Measurements from ENCODE around the gene SNX5.

Gene SNX5

GRCh38 chr20:17968366-17969277 is at the start of gene SNX5, which contains the start of gene MGME1:
Gene SNX5 (minus strand): TSS chr20:17968794. CDS start chr20:17968425, 369 bp downstream.
Gene MGME1 (plus strand): TSS chr20:17969018. CDS start chr20:17969860, 842 bp downstream.
- peak; percentile 98 to 99 for DNase-seq

- no peak for DNase-seq
These were observed 49.5 kb upstream of the SNX5 start for GRCh38 chr20:18018100-18018499.

- DNase-seq = no peak
These were observed 48.2 kb upstream of the SNX5 start for GRCh38 chr20:18016772-18017171.

DNA sequence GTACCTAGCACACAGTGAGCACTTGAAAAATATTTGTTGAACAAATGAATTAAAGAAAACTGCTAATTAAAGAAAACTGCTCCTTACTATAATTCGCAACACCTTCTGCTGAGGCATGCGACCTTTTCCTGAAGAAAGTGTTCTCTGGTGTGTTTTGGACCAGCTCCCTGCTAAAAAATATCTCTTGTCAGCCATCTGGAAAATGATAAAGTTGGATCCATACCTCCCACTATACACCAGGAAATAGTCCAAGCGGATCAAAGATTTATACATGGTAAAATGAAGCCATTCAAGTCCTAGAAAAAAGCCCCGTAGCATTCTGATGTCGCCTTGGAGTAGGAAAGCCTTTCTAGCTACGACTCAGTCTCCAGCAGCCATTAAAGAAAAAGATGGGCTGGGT is 45.8 kb upstream of the SNX5 start:
- DNase-seq = no peak

DNA sequence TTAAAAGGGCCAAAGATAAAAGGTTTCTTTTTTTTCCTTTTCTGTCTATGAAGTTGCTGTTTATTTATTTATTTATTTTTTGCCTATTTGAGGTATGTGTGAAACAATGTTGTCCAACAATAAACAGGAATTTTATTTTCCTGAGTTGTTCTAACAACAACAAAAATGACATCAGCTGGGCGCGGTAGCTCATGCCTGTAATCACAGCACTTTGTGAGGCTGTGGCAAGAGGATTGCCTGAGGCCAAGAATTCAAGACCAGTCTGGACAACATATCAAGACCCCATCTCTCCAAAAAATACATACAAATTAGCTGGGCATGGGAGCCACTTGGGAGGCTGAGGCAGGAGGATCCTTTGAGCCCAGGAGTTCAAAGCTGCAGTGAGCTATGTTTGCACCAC is 44.3 kb upstream of the SNX5 start:
- no peak for DNase-seq

DNA sequence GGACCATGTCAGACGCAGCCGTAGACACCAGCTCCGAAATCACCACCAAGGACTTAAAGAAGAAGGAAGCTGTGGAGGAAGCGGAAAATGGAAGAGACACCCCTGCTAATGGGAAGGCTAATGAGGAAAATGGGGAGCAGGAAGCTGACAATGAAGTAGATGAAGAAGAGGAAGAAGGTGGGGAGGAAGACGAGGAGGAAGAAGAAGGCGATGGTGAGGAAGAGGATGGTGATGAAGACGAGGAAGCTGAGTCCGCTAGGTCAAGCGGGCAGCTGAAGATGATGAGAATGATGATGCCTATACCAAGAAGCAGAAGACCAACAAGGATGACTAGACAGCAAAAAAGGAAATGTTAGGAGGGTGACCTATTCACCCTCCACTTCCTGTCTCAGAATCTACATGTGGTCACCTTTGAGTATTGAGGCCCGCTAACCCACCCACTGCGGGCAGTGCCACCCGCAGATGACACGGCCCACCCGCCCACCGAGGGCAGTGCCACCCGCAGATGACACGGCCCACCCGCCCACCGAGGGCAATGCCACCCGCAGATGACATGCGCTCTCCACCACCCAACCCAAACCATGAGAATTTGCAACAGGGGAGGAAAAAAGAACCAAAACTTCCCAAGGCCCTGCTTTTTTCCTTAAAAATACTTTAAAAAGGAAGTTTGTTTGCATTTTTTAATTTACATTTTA is 43.5 kb upstream of the SNX5 start:
- DNase-seq = no peak

DNA sequence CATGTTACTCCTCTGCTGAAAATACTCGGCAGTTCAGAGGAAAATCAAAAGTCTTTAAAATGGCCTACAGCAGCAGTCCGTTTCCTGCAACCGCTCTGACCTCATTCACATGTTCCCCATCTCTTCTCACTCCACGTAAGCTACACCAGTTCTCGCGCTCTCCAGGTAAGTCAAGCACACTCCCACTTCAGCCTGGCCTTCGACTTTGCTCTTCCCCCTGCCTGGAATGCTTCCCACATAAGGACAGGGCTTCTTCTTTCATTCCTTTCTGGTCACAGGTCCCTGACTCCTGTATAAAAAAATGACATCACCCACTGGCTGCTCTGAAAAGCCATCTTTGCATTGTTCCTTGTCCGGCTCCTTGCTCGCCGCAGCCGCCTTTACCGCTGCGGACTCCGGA is 42.9 kb upstream of the SNX5 start:
- no peak for DNase-seq

DNA sequence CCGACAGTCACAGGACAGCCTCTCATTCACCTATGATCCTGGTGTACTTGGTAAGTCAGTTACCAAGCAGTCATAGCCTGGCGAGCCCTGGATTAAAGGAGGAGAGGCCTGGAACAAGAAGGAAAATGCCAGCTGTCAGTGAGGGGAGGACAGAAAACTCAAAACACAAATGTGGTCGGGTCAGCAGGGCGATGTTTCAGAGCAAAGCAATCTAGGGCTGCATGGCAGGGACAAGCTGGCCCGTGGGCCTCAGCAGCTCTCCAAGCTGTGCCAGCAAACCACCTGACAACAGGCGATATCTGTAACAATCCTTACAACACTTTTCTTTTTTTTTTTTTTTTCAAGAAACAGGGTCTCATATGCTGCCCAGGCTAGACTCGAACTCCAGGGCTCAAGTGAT is 40.5 kb upstream of the SNX5 start:
- peak; percentile 63 to 69 for DNase-seq

GRCh38 chr20:18007534-18008292 is 39.1 kb upstream of the SNX5 start:
- DNase-seq = peak in 1 of 2 experiments; percentile 6

- no peak for DNase-seq
These were observed 38.1 kb upstream of the SNX5 start for GRCh38 chr20:18006684-18007083.

GRCh38 chr20:18005990-18006364 is 37.4 kb upstream of the SNX5 start:
- DNase-seq = no peak

DNA sequence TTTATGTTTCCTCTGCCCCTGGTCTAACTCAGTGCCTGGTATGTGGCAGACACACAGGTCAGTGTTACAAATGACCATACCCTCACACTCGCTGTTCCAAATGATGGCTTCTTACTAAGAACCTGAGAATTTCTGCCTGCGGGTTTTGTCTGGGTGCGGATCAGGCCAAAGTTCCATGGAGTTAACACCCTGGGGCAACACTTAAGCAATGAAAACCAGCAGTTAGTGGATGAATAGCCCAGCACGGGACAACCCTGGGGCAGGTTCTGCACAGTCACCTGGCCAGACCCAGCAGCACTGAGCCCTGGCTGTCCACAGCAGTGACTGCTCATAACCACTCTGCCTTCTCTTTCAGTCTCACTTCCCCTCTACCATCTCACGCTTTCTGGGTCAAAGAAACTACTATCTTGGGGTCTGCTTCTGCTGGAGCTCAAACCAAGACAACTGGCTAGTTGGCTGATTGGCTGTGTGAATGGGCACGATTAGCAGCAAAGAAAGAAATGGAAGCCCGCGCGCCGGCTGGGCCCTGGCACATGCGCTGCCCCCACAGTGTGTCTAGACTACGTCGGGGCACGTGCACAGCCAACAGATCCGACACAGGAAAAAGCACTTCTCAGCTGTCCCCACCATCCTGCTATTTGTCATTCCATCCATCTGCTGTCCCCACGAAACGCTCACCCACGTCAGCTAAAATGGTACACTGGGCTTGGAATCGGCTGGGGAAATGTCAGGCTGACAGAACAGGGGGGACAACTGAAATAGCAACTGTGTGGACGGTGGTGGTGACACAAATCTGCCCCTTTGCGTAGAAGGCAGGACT is 36.8 kb upstream of the SNX5 start:
- DNase-seq = no peak

DNA sequence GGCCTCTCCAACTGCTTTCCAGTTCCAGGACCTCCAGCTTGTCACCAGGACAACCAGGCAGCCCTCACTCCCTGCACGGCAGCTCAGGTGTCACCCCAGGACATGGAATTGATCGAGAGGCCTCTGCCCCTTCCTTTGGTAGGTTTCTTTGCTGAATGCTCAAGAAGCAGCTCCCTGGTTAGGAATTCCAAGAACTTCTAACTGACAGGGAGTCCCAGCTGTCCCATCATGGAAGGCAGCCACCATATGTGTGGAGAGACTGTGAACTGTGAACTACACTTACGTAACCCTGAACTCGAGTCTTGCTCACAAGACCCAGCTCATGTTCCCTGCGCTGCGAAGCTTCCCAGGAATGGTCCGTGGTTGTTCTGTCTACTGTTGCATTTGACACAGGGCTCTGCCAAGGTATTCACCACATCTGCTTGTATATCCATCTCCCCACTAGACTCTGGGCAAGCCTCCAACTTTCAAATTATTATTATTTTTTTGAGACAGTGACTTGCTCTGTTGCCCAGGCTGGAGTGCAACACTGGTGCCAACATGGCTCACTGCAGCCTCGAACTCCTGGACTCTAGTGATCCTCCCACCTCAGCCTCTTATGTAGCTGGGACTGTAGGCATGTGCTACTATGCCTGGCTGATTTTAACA is 35.9 kb upstream of the SNX5 start:
- DNase-seq = no peak

GRCh38 chr20:18003897-18004296 is 35.3 kb upstream of the SNX5 start:
- no peak for DNase-seq

DNA sequence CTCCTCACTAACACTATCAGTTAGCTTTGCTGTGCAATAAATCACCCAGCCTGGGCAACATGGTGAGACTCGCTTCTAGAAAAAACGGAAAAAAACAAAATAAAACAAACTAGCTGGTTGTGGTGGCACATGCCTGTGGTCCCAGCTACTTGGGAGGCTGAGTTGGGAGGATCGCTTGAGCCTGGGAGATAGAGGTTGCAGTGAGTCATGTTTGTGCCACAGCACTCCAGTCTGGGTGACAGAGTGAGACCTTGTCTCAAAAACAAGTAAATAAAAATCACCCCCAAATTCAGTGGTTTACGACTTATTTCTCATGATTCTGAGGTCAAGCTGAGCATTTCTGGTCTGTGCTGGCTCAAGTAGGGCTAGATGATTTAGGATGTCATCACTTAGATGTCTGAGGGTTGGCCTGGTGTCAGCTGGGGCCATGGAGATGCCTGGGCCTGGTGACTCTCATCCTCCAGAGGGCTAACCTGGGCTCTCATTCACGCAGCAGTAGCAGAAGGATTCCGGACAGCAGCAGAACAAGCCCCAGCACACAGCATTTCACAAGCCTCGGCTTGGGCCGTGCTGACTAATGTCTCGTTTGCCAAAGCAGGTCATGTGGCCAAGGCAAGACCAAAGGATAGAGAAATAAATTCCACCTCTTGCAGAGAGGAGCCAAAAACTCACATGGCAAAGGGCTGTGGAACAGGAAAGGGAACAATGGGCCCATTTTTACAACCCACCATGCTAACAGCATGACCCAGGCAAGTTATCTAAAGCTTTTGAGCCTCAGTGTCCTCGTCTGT is 32.7 kb upstream of the SNX5 start:
- DNase-seq = no peak

DNA sequence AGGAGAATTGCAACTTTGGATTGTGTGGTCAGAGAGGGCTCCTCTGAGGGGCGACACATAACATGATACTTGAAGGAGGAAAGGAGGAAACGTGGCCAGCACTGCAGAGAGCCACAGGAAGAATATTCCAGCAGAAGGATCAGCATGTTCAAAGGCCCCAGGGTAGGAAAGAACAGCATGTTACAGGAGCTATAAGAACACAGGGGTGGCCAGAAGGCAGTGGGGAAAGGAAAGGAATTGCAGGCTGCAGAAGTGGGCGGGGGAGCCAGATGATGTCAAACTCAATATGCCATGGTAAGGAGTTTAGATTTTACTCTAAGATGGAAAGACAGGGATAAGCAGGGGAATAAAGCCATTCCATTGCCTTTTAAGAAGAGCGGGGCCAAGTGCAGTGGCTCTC is 31.0 kb upstream of the SNX5 start:
- DNase-seq = no peak

- DNase-seq = no peak
These were observed 29.9 kb upstream of the SNX5 start for GRCh38 chr20:17998446-17998845.

DNA sequence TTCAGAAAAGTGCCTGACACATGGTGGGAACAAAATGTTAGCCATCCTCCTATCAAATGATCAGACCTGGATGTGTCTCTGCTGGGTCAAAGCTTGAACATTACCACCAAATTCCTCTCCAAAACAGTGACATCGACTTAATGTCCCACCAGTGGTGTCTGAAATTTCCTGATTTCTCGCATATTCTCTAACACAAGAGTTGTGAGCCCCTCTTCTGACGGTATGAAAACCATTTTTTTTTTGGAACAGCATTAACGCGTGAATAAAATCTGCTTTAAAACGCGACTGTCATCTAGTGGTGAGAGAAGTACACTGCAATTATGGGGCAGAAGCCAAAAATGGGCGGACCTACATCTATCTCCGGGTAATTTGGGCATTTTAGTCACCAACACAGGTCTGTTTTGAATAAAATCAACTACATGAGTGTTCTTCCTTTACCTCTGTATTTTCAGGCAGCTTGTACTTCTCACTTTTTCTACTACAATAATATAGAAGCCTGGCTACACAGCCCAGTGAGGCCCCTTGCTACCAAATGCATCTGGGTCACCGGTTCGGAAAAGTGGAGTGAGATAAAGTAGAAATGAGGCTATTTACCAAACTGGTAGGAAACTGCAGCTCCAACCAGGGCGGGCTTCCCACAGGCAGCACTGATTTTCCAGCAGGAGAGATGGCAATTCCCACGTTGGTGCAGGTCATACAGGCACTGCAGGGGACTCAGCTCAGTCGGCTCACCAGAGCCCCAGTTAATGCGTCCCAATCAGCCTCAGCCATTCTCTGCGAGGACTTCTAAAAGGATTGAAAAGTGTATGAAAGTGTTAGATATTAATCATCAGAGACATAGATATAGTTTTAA is 27.6 kb upstream of the SNX5 start:
- DNase-seq = peak; percentile 31 to 57

DNA sequence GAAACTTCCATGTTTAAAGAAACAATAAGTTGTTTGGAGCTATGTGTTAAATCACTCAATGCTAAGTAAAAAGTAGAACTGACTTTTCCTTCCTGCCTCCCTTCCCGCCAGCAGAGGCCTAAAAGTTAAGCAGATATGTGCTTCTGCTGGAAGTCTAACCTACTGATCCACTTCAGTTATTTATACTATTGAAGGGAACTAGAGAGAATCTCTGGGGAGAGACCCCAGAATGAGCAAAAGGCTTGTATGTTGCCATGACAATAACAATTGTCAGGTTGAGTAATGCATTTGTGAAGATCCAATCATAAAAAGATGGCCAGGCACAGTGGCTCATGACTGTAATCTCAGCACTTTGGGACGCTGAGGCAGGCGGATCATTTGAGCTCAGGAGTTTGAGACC is 25.0 kb upstream of the SNX5 start:
- no peak for DNase-seq
